ENCODE results near the gene SEPTIN3. TPM values are rescaled to one million over a fixed set of nuclear protein-coding genes. Genes with fewer than 3 reads are reported as not detected.

The SEPTIN3 gene
- total RNA-seq, 4 donors from 2014 or later, result 24.3 to 37.9 (median 32.8) TPM

GRCh38 chr22:41976961-41977566, 7.8 kb downstream of the SEPTIN3 start:
- Histone ChIP-seq H3K4me1 (peaks cover 0 to 25% (median 2%) of the 10 kb centered on the region in 4 donors), H3K27me3 (peaks cover 0 to 40% of the 10 kb centered on the region in 2 donors), H3K36me3 (no peaks in the 10 kb centered on the region), H3K9me3 (no peaks in the 10 kb centered on the region), H3K27ac (peak overlapping the region in 3 of 4 donors; percentile 42 to 79 (median 60)), H3K4me3 (peak overlapping the region; percentile 34 to 61 (median 50))
- WGBS, 2 donors, result 1 to 4% methylated on average over 19 to 35 of the region's 46 CpGs
- no peak for DNase-seq (ENCODE audit: low spot score in 2 of 2)
- no peak for TF ChIP-seq POLR2A (IDR thresholded peaks at IDR 0.05)
- TF ChIP-seq, protein P1, sequence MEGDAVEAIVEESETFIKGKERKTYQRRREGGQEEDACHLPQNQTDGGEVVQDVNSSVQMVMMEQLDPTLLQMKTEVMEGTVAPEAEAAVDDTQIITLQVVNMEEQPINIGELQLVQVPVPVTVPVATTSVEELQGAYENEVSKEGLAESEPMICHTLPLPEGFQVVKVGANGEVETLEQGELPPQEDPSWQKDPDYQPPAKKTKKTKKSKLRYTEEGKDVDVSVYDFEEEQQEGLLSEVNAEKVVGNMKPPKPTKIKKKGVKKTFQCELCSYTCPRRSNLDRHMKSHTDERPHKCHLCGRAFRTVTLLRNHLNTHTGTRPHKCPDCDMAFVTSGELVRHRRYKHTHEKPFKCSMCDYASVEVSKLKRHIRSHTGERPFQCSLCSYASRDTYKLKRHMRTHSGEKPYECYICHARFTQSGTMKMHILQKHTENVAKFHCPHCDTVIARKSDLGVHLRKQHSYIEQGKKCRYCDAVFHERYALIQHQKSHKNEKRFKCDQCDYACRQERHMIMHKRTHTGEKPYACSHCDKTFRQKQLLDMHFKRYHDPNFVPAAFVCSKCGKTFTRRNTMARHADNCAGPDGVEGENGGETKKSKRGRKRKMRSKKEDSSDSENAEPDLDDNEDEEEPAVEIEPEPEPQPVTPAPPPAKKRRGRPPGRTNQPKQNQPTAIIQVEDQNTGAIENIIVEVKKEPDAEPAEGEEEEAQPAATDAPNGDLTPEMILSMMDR (IDR thresholded peaks at IDR 0.05), result no peak
- TF ChIP-seq EP300 (IDR thresholded peaks at IDR 0.05), result no peak

DNA sequence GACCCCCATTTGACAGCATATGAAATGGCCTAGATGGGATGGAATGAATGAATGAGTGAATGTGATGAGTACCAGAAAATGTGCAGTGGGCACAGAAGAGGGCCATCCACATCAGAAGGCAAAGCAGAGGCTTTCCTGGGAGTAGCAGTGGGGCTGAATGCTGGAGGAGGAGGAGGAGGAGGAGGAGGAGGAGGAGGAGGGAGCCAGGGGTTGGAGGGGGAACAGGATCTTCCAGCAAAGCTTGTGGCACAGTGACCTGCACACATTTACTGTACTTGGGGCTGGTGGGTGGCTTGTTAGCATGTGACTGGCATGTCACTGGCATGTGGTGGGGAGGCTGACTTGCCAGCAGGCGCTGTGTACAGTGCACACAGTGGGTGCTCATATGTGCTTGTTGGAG, 9.5 kb downstream of the SEPTIN3 start:
- Histone ChIP-seq H3K27me3 (peaks cover 0 to 29% of the 10 kb centered on the region in 2 donors), H3K36me3 (no peaks in the 10 kb centered on the region), H3K27ac (peak overlapping the region in 1 of 4 donors; percentile 79), H3K4me1 (peaks cover 0 to 25% (median 2%) of the 10 kb centered on the region in 4 donors), H3K4me3 (no peak overlapping the region), H3K9me3 (no peaks in the 10 kb centered on the region)
- WGBS, 2 donors, result 100% methylated on average over 1 of the region's 1 CpG
- TF ChIP-seq EP300 (IDR thresholded peaks at IDR 0.05), result no peak
- TF ChIP-seq, protein P1 (IDR thresholded peaks at IDR 0.05), result no peak
- TF ChIP-seq POLR2A (IDR thresholded peaks at IDR 0.05), result no peak
- DNase-seq (ENCODE audit: low spot score in 2 of 2), result no peak

DNA sequence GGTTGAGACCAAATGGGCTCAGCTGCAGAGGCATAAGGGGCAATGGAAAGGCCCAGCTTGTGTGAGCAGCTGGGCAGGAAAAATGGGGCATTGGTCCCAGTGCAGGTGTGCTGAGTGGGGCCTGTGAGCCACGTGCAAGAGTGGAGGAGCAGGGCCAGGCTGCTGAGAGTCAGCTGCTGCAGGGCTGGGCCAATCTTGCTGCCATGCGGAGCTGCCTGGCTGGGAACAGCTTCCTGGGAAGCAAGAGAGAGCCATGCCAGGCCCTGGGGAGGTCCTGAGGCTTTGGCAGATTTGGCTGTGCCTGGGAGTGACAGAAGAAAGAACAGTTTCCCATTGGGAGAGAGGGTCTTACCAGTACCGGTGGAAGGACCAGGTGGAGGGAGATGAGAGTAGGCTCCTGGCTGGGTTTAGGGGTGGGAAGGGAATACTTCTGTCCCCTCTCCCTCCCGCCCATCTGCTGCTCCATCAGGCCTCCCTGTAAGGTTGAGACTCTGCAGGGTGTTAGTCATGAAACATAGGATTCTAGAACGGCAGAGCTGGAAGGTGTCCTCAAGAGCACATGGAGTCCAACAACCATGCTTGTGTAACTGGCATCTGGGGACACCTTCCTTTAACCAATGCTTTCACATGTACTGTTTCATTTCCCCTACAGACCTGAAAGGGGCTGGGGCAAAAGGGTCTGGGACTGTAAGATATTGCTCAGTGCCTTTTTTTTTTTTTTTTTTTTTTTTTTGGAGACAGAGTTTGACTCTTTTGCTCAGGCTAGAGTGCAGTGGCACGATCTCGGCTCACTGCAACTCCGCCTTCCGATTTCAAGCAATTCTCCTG, 10.4 kb downstream of the SEPTIN3 start:
- no peak for DNase-seq (ENCODE audit: low spot score in 2 of 2)
- H3K27ac ChIP-seq, result peak overlapping the region in 1 of 4 donors; percentile 13
- H3K27me3 ChIP-seq, result peaks cover 0 to 27% of the 10 kb centered on the region in 2 donors
- WGBS, 2 donors, result 75 to 84% methylated on average over 9 of the region's 9 CpGs
- no peak overlapping the region for H3K4me3 ChIP-seq
- peaks cover 0 to 25% (median 2%) of the 10 kb centered on the region in 4 donors for H3K4me1 ChIP-seq
- no peaks in the 10 kb centered on the region for H3K9me3 ChIP-seq
- H3K36me3 ChIP-seq, result no peaks in the 10 kb centered on the region
- no peak for TF ChIP-seq EP300 (IDR thresholded peaks at IDR 0.05)
- TF ChIP-seq, protein P1 (IDR thresholded peaks at IDR 0.05), result no peak
- TF ChIP-seq POLR2A (IDR thresholded peaks at IDR 0.05), result no peak

GRCh38 chr22:41982865-41983264, 13.6 kb downstream of the SEPTIN3 start:
- DNase-seq (ENCODE audit: low spot score in 2 of 2), result no peak
- H3K36me3 ChIP-seq, result no peaks in the 10 kb centered on the region
- 80 to 83% methylated on average over 5 of the region's 5 CpGs for WGBS, 2 donors

More at GRCh38 chr22:41982865-41983264, 13.6 kb downstream of the SEPTIN3 start:
- Histone ChIP-seq H3K27me3 (peaks cover 0 to 2% of the 10 kb centered on the region in 2 donors), H3K4me1 (peaks cover 0 to 6% (median 0%) of the 10 kb centered on the region in 4 donors), H3K4me3 (no peak overlapping the region), H3K27ac (no peak overlapping the region), H3K9me3 (no peaks in the 10 kb centered on the region)
- TF ChIP-seq EP300 (IDR thresholded peaks at IDR 0.05) (no peak), POLR2A (IDR thresholded peaks at IDR 0.05) (no peak)
- TF ChIP-seq, protein P1 (IDR thresholded peaks at IDR 0.05), result no peak

Data from tibial nerve (tissue), 4 donors.